AG10803 (cell line): ENCODE results near the gene SPNS2.

Experiments used
- DNase-seq: peaks from one replicate; pipeline ENCODE4 v3.0.0; 2010; ENCODE audit warnings: low read depth
- H3K4me3 ChIP-seq: 2 replicates; pipeline ENCODE4 v1.5.1; 2011; ENCODE audit warnings: mild to moderate bottlenecking, low read length, control low read depth
- TF ChIP-seq, protein P1 (sequence below): conservative IDR thresholded peaks from 2 replicates; pipeline ENCODE4 v1.5.1; 2011; ENCODE audit warnings: mild to moderate bottlenecking, low read length, control low read depth, inconsistent platforms

SPNS2 gene

DNA sequence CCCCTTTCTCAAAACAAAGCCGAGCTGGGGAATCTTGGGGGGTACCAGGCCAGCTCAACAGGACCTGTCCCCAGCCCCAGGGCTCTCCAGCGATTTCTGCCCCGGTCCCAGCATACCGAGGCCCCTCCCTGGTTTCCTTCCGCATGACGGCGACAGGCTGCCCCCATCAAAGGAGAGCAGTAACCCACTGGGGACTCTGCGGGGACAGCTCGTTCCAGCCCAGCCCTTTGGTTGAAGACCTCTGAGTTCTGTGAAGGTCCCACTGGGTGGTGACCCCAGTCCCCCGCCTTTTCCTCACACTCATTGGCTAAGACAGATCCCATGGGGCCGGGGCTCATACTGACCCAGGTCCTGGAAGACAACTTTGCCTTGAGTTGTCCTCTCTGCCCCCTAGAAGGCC is 89.7 kb downstream of the SPNS2 start:
- DNase-seq, result no peak
- H3K4me3 ChIP-seq, result no peak overlapping the region
- TF ChIP-seq, protein P1, sequence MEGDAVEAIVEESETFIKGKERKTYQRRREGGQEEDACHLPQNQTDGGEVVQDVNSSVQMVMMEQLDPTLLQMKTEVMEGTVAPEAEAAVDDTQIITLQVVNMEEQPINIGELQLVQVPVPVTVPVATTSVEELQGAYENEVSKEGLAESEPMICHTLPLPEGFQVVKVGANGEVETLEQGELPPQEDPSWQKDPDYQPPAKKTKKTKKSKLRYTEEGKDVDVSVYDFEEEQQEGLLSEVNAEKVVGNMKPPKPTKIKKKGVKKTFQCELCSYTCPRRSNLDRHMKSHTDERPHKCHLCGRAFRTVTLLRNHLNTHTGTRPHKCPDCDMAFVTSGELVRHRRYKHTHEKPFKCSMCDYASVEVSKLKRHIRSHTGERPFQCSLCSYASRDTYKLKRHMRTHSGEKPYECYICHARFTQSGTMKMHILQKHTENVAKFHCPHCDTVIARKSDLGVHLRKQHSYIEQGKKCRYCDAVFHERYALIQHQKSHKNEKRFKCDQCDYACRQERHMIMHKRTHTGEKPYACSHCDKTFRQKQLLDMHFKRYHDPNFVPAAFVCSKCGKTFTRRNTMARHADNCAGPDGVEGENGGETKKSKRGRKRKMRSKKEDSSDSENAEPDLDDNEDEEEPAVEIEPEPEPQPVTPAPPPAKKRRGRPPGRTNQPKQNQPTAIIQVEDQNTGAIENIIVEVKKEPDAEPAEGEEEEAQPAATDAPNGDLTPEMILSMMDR, result no peak
